HEK293 (cell line): ENCODE data around the gene SERPINE2.

Experiments
- KLF8 ChIP-seq: fragments of 450-650 bp; formaldehyde crosslinking; IDR thresholded peaks from 2 replicates; pipeline ENCODE4 v1.5.1; 2016; ENCODE audit warnings: missing biosample characterization, missing genetic modification characterization
- ZBTB17 ChIP-seq: fragments of 450-650 bp; formaldehyde crosslinking; IDR thresholded peaks from 2 replicates; pipeline ENCODE4 v1.5.1; 2016; ENCODE audit warnings: missing biosample characterization, missing genetic modification characterization
- ZFP41 ChIP-seq: fragments of 450-650 bp; formaldehyde crosslinking; IDR thresholded peaks from 2 replicates; pipeline ENCODE4 v1.5.1; 2016; ENCODE audit warnings: missing biosample characterization, missing genetic modification characterization, borderline replicate concordance
- ZFP69B ChIP-seq: fragments of 450-650 bp; formaldehyde crosslinking; IDR thresholded peaks from 2 replicates; pipeline ENCODE4 v1.5.1; 2016; ENCODE audit warnings: missing biosample characterization, missing genetic modification characterization
- ZNF10 ChIP-seq: fragments of 450-650 bp; formaldehyde crosslinking; IDR thresholded peaks from 2 replicates; pipeline ENCODE4 v1.5.1; 2017; ENCODE audit warnings: missing biosample characterization, missing genetic modification characterization
- ZNF112 ChIP-seq: fragments of 450-650 bp; formaldehyde crosslinking; IDR thresholded peaks from 2 replicates; pipeline ENCODE4 v1.5.0; 2017; ENCODE audit warnings: missing biosample characterization, missing genetic modification characterization
- ZNF174 ChIP-seq: fragments of 450-650 bp; formaldehyde crosslinking; IDR thresholded peaks from 2 replicates; pipeline ENCODE4 v1.5.0; 2017; ENCODE audit warnings: missing biosample characterization, mild to moderate bottlenecking, missing genetic modification characterization
- ZNF184 ChIP-seq: fragments of 450-650 bp; IDR thresholded peaks from 2 replicates; pipeline ENCODE4 v1.5.1; 2018; ENCODE audit warnings: missing biosample characterization, mild to moderate bottlenecking, missing genetic modification characterization
- ZNF202 ChIP-seq: fragments of 450-650 bp; formaldehyde crosslinking; IDR thresholded peaks from 2 replicates; pipeline ENCODE4 v1.5.1; 2016; ENCODE audit warnings: missing biosample characterization, missing genetic modification characterization, borderline replicate concordance
- ZNF292 ChIP-seq: fragments of 450-650 bp; formaldehyde crosslinking; IDR thresholded peaks from 2 replicates; pipeline ENCODE4 v1.5.1; 2016; ENCODE audit warnings: low read depth, missing biosample characterization, missing genetic modification characterization, borderline replicate concordance
- ZNF37A ChIP-seq: fragments of 450-650 bp; IDR thresholded peaks from 2 replicates; pipeline ENCODE4 v1.5.1; 2018; ENCODE audit warnings: missing biosample characterization, missing genetic modification characterization
- ZNF404 ChIP-seq: fragments of 450-650 bp; formaldehyde crosslinking; IDR thresholded peaks from 2 replicates; pipeline ENCODE4 v1.5.1; 2017; ENCODE audit warnings: missing biosample characterization, missing genetic modification characterization
- ZNF521 ChIP-seq: fragments of 450-650 bp; formaldehyde crosslinking; IDR thresholded peaks from 2 replicates; pipeline ENCODE4 v1.5.1; 2017; ENCODE audit warnings: missing biosample characterization, mild to moderate bottlenecking, missing genetic modification characterization
- ZNF558 ChIP-seq: fragments of 450-650 bp; formaldehyde crosslinking; IDR thresholded peaks from 2 replicates; pipeline ENCODE4 v1.5.1; 2016; ENCODE audit warnings: missing biosample characterization, missing genetic modification characterization
- ZNF585B ChIP-seq: fragments of 450-650 bp; formaldehyde crosslinking; IDR thresholded peaks from 2 replicates; pipeline ENCODE4 v1.5.1; 2016; ENCODE audit warnings: missing biosample characterization, missing genetic modification characterization
- ZNF623 ChIP-seq: fragments of 450-650 bp; formaldehyde crosslinking; IDR thresholded peaks from 2 replicates; pipeline ENCODE4 v1.5.1; 2016; ENCODE audit warnings: missing biosample characterization, missing genetic modification characterization
- ZNF629 ChIP-seq: fragments of 450-650 bp; formaldehyde crosslinking; IDR thresholded peaks from 2 replicates; pipeline ENCODE4 v1.5.1; 2017; ENCODE audit warnings: missing biosample characterization, missing genetic modification characterization
- ZNF664 ChIP-seq: fragments of 450-650 bp; formaldehyde crosslinking; IDR thresholded peaks from 2 replicates; pipeline ENCODE4 v1.5.1; 2016; ENCODE audit warnings: missing biosample characterization, missing genetic modification characterization
- ZNF837 ChIP-seq: fragments of 450-650 bp; formaldehyde crosslinking; IDR thresholded peaks from 2 replicates; pipeline ENCODE4 v1.5.1; 2016; ENCODE audit warnings: missing biosample characterization, missing genetic modification characterization
- ZXDB ChIP-seq: fragments of 450-650 bp; formaldehyde crosslinking; IDR thresholded peaks from 2 replicates; pipeline ENCODE4 v1.5.1; 2016; ENCODE audit warnings: missing biosample characterization, missing genetic modification characterization
- TF ChIP-seq, protein P1 (sequence below): fragments of 450-650 bp; formaldehyde crosslinking; IDR thresholded peaks from 2 replicates; pipeline ENCODE4 v1.5.1; 2017; ENCODE audit warnings: missing biosample characterization, missing genetic modification characterization
- TF ChIP-seq, protein P2 (sequence below): fragments of 450-650 bp; formaldehyde crosslinking; IDR thresholded peaks from 2 replicates; pipeline ENCODE4 v1.5.1; 2017; ENCODE audit warnings: missing biosample characterization, missing genetic modification characterization
- TF ChIP-seq, protein P3 (sequence below): IDR thresholded peaks from 2 replicates; pipeline ENCODE4 v1.6.1; 2011; ENCODE audit warnings: mild to moderate bottlenecking, low read depth, low read length, borderline replicate concordance
- TF ChIP-seq, protein P4 (sequence below): fragments of 450-650 bp; formaldehyde crosslinking; IDR thresholded peaks from 2 replicates; pipeline ENCODE4 v1.5.1; 2016; ENCODE audit warnings: missing biosample characterization, missing genetic modification characterization
- TF ChIP-seq, protein P5 (sequence below): fragments of 450-650 bp; formaldehyde crosslinking; IDR thresholded peaks from 2 replicates; pipeline ENCODE4 v1.5.1; 2016; ENCODE audit warnings: missing biosample characterization, missing genetic modification characterization, low read depth
- TF ChIP-seq, protein P6 (sequence below): fragments of 450-650 bp; formaldehyde crosslinking; IDR thresholded peaks from 2 replicates; pipeline ENCODE4 v1.5.1; 2017; ENCODE audit warnings: missing biosample characterization, missing genetic modification characterization
- TF ChIP-seq, protein P7 (sequence below): fragments of 450-650 bp; formaldehyde crosslinking; IDR thresholded peaks from 2 replicates; pipeline ENCODE4 v1.5.1; 2016; ENCODE audit warnings: missing biosample characterization, missing genetic modification characterization

Gene SERPINE2

DNA sequence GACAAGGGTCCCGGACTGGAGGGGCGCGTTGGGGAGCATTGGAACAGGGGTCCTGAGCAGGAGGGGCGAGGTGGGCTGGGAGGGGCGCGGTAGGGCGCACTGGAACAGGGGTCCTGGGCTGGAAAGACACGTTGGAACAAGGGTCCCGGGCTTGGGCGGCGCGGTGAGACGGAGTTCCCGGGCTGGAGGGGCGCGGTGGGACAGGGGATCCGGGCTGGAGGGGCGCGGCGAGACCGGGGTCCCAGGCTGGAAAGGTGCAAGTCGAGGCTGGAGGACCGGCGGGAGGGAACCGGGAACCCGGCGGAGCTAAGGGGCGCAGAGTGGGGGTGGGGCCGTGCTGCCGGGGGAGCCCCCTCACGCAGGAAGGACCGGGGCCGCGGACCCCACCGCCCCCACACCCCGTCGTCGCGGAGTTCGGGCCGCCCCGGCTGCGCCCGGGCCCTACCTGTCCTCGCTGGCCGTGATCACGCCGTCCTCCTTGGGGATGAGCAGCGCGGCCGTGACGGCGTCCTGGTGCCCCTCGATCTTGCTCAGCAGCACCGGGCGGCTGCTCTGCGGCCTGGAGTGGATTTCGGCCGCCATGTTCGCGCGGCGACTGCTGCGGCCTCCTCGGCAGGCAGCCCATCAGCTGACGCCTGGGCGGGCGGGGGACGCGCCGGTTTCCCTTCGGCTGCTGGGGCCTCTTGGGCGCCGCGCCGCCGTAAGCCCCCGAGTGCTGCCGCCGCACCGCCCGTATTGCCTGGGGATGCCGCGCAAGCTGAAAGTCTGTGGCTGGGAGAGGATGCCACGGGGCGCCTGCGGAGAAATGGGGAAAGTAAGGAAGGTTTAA, 94.2 kb downstream of the SERPINE2 start, which contains the start of gene WDFY1 (continued):
- TF ChIP-seq, protein P1, sequence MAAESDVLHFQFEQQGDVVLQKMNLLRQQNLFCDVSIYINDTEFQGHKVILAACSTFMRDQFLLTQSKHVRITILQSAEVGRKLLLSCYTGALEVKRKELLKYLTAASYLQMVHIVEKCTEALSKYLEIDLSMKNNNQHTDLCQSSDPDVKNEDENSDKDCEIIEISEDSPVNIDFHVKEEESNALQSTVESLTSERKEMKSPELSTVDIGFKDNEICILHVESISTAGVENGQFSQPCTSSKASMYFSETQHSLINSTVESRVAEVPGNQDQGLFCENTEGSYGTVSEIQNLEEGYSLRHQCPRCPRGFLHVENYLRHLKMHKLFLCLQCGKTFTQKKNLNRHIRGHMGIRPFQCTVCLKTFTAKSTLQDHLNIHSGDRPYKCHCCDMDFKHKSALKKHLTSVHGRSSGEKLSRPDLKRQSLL (tag by site-specific recombination): no peak
- no peak for TF ChIP-seq ZFP41 (tag by site-specific recombination)
- no peak for TF ChIP-seq ZNF174 (tag by site-specific recombination)
- no peak for TF ChIP-seq ZNF558 (tag by site-specific recombination)
- TF ChIP-seq ZNF184 (tag by site-specific recombination): no peak
- peak; percentile 67; the same call in 1 of the 2 replicates for TF ChIP-seq ZBTB17 (tag by site-specific recombination)
- TF ChIP-seq, protein P2, sequence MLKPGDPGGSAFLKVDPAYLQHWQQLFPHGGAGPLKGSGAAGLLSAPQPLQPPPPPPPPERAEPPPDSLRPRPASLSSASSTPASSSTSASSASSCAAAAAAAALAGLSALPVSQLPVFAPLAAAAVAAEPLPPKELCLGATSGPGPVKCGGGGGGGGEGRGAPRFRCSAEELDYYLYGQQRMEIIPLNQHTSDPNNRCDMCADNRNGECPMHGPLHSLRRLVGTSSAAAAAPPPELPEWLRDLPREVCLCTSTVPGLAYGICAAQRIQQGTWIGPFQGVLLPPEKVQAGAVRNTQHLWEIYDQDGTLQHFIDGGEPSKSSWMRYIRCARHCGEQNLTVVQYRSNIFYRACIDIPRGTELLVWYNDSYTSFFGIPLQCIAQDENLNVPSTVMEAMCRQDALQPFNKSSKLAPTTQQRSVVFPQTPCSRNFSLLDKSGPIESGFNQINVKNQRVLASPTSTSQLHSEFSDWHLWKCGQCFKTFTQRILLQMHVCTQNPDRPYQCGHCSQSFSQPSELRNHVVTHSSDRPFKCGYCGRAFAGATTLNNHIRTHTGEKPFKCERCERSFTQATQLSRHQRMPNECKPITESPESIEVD (tag by site-specific recombination): no peak
- TF ChIP-seq, protein P3, sequence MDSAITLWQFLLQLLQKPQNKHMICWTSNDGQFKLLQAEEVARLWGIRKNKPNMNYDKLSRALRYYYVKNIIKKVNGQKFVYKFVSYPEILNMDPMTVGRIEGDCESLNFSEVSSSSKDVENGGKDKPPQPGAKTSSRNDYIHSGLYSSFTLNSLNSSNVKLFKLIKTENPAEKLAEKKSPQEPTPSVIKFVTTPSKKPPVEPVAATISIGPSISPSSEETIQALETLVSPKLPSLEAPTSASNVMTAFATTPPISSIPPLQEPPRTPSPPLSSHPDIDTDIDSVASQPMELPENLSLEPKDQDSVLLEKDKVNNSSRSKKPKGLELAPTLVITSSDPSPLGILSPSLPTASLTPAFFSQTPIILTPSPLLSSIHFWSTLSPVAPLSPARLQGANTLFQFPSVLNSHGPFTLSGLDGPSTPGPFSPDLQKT: no peak
- TF ChIP-seq ZNF37A: no peak
- TF ChIP-seq ZNF664 (tag by site-specific recombination): no peak
- no peak for TF ChIP-seq ZNF585B
- no peak for TF ChIP-seq ZNF623 (tag by site-specific recombination)
- TF ChIP-seq, protein P4, sequence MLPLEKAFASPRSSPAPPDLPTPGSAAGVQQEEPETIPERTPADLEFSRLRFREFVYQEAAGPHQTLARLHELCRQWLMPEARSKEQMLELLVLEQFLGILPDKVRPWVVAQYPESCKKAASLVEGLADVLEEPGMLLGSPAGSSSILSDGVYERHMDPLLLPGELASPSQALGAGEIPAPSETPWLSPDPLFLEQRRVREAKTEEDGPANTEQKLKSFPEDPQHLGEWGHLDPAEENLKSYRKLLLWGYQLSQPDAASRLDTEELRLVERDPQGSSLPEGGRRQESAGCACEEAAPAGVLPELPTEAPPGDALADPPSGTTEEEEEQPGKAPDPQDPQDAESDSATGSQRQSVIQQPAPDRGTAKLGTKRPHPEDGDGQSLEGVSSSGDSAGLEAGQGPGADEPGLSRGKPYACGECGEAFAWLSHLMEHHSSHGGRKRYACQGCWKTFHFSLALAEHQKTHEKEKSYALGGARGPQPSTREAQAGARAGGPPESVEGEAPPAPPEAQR (tag by site-specific recombination): no peak
- TF ChIP-seq, protein P5, sequence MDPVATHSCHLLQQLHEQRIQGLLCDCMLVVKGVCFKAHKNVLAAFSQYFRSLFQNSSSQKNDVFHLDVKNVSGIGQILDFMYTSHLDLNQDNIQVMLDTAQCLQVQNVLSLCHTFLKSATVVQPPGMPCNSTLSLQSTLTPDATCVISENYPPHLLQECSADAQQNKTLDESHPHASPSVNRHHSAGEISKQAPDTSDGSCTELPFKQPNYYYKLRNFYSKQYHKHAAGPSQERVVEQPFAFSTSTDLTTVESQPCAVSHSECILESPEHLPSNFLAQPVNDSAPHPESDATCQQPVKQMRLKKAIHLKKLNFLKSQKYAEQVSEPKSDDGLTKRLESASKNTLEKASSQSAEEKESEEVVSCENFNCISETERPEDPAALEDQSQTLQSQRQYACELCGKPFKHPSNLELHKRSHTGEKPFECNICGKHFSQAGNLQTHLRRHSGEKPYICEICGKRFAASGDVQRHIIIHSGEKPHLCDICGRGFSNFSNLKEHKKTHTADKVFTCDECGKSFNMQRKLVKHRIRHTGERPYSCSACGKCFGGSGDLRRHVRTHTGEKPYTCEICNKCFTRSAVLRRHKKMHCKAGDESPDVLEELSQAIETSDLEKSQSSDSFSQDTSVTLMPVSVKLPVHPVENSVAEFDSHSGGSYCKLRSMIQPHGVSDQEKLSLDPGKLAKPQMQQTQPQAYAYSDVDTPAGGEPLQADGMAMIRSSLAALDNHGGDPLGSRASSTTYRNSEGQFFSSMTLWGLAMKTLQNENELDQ (tag by site-specific recombination): no peak
- TF ChIP-seq ZNF521 (tag by site-specific recombination): no peak
- TF ChIP-seq ZNF837 (tag by site-specific recombination): no peak
- TF ChIP-seq ZNF202: no peak
- TF ChIP-seq, protein P6, sequence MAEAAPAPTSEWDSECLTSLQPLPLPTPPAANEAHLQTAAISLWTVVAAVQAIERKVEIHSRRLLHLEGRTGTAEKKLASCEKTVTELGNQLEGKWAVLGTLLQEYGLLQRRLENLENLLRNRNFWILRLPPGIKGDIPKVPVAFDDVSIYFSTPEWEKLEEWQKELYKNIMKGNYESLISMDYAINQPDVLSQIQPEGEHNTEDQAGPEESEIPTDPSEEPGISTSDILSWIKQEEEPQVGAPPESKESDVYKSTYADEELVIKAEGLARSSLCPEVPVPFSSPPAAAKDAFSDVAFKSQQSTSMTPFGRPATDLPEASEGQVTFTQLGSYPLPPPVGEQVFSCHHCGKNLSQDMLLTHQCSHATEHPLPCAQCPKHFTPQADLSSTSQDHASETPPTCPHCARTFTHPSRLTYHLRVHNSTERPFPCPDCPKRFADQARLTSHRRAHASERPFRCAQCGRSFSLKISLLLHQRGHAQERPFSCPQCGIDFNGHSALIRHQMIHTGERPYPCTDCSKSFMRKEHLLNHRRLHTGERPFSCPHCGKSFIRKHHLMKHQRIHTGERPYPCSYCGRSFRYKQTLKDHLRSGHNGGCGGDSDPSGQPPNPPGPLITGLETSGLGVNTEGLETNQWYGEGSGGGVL (tag by site-specific recombination): no peak
- TF ChIP-seq ZFP69B (tag by site-specific recombination): peak; percentile 43; the same call in 1 of the 2 replicates
- no peak for TF ChIP-seq ZNF292 (tag by site-specific recombination)
- TF ChIP-seq ZXDB (tag by site-specific recombination): peak; percentile 31; the same call in 1 of the 2 replicates
- TF ChIP-seq ZNF112 (tag by site-specific recombination): no peak
- TF ChIP-seq ZNF629 (tag by site-specific recombination): peak; percentile 12; the same call in 1 of the 2 replicates
- no peak for TF ChIP-seq ZNF404 (tag by site-specific recombination)
- TF ChIP-seq ZNF10 (tag by site-specific recombination): peak; percentile 85
- TF ChIP-seq, protein P7, sequence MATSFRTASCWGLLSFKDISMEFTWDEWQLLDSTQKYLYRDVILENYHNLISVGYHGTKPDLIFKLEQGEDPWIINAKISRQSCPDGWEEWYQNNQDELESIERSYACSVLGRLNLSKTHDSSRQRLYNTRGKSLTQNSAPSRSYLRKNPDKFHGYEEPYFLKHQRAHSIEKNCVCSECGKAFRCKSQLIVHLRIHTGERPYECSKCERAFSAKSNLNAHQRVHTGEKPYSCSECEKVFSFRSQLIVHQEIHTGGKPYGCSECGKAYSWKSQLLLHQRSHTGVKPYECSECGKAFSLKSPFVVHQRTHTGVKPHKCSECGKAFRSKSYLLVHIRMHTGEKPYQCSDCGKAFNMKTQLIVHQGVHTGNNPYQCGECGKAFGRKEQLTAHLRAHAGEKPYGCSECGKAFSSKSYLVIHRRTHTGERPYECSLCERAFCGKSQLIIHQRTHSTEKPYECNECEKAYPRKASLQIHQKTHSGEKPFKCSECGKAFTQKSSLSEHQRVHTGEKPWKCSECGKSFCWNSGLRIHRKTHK: no peak
- peak; percentile 68; the same call in 1 of the 2 replicates for TF ChIP-seq KLF8
